MG63 (cell line): ENCODE results near the gene SDK2. TPM values are rescaled to one million over a fixed set of nuclear protein-coding genes. Genes with fewer than 3 reads are reported as not detected.

ENCODE experiments used
- DNase-seq: peaks from one replicate; pipeline ENCODE4 v3.0.0-alpha.2; 2020
- H3K27me3 ChIP-seq: fragments of 250-450 bp; sonication (Bioruptor Pico); 2 replicates; pipeline ENCODE4 v1.5.1; 2020; ENCODE audit warnings: mild to moderate bottlenecking, moderate library complexity
- H3K36me3 ChIP-seq: fragments of 250-450 bp; sonication (Bioruptor Pico); 2 replicates; pipeline ENCODE4 v1.5.1; 2020; ENCODE audit warnings: mild to moderate bottlenecking, moderate library complexity
- H3K4me3 ChIP-seq: fragments of 250-450 bp; sonication (Bioruptor Pico); 2 replicates; pipeline ENCODE4 v1.5.1; 2020; ENCODE audit warnings: mild to moderate bottlenecking, moderate library complexity
- H3K9me3 ChIP-seq: fragments of 250-450 bp; sonication (Bioruptor Pico); 2 replicates; pipeline ENCODE4 v1.5.1; 2020; ENCODE audit warnings: mild to moderate bottlenecking, moderate library complexity
- total RNA-seq: library from RNA; depleted of rRNA; stranded (reverse); fragments of >200 nt; shearing (Covaris generic); gene quantifications from 2 replicates; pipeline ENCODE4 v1.2.3, GENCODE V29; 2014; ENCODE audit warnings: low replicate concordance

Gene SDK2
- total RNA-seq, 1 experiment from 2014 or later = 0.33 TPM

DNA sequence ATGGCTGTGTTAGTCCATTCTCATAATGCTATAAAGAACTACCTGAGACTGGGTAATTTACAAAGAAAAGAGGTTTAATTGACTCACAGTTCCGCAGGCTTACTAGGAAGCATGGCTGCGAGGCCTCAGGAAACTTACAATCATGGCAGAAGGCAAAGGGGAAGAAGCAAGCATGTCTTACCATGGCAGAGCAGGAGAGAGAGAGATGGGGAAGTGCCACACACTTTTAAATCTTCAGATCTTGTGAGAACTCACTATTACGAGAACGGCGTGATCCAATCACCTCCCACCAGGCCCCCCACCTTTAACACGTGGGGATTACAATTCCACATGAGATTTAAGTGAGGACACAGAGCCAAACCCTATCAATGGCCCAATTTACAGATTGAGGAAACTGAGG, 96.5 kb downstream of the SDK2 start:
- no peaks in the 10 kb centered on the region for H3K27me3 ChIP-seq

GRCh38 chr17:73546770-73547536, 97.3 kb downstream of the SDK2 start:
- Histone ChIP-seq H3K9me3 (no peaks in the 10 kb centered on the region), H3K4me3 (no peak overlapping the region), H3K36me3 (no peaks in the 10 kb centered on the region), H3K27me3 (no peaks in the 10 kb centered on the region)
- DNase-seq = peak; percentile 50

More for the DNA sequence above, 96.5 kb downstream of the SDK2 start:
- no peaks in the 10 kb centered on the region for H3K9me3 ChIP-seq
- H3K4me3 ChIP-seq = no peak overlapping the region
- DNase-seq = no peak
- H3K36me3 ChIP-seq = no peaks in the 10 kb centered on the region

GRCh38 chr17:73546114-73546513, 98.1 kb downstream of the SDK2 start:
- no peak overlapping the region for H3K4me3 ChIP-seq
- DNase-seq = no peak
- H3K36me3 ChIP-seq = no peaks in the 10 kb centered on the region
- no peaks in the 10 kb centered on the region for H3K27me3 ChIP-seq
- no peaks in the 10 kb centered on the region for H3K9me3 ChIP-seq

- H3K36me3 ChIP-seq = no peaks in the 10 kb centered on the region
- no peaks in the 10 kb centered on the region for H3K27me3 ChIP-seq
- no peaks in the 10 kb centered on the region for H3K9me3 ChIP-seq
- no peak for DNase-seq
- H3K4me3 ChIP-seq = no peak overlapping the region
Measured at GRCh38 chr17:73545109-73546032, 98.9 kb downstream of the SDK2 start.

DNA sequence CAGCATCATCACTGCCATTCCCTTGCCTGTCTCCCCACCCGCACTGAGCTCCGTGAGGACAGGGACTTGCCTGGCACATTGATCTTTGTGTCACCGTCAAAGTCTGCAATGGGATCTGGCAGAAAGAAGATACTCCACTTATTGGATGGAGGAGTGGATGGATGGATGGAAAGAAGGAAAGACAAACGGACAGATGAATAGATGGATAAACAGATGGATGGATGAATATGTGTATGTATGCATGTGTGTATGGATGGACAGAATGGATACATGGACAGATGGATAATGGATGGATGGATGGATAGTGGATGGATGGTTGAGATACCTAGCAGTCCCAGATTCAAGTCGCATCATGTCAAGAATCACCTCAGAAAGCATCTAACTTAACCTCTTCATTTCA, 99.9 kb downstream of the SDK2 start:
- no peaks in the 10 kb centered on the region for H3K27me3 ChIP-seq
- no peaks in the 10 kb centered on the region for H3K9me3 ChIP-seq
- H3K4me3 ChIP-seq = no peak overlapping the region
- DNase-seq = no peak
- H3K36me3 ChIP-seq = no peaks in the 10 kb centered on the region

DNA sequence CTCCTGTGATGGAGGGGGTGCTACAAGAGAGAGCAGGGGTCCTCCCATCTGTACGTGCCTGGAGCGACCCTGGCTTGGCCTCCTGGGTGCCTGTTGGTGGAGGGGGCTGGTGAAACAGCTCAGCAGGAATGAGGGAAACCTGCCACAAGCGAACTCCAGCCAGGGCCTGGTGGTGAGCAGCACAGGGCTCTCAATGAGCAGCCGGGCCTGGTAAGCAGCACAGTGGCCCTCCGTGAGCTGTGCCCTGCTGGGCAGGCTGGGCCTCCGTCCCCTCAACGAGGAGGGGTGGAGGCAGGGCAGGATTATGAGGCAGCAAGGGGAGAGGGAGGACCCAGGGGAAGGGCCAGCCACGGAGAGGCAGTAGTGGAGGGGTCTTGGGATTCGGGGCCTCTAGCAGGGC, 101.9 kb downstream of the SDK2 start:
- Histone ChIP-seq H3K9me3 (no peaks in the 10 kb centered on the region), H3K4me3 (no peak overlapping the region), H3K27me3 (no peaks in the 10 kb centered on the region), H3K36me3 (no peaks in the 10 kb centered on the region)
- no peak for DNase-seq

DNA sequence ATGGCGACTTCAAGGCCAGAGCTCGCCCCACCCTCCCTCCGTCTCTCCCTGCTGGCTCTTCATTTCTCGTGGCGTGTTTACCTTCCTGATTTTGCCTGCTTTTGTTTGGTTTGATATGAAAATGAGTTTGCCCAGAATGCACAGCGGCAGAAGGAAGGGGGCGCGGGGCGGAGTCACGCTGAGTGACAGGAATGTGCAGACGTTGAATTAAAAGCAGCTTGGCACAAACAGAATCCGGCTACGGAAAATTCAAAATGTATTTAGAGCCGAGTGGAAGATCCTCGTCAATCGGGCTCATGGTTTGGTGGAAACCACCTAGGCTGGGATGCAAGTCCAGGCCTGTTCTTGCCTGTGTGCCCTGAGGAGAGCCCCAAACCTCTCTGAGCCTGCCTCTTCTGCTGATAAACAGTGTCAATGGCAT, 102.7 kb downstream of the SDK2 start:
- Histone ChIP-seq H3K9me3 (no peaks in the 10 kb centered on the region), H3K27me3 (no peaks in the 10 kb centered on the region), H3K36me3 (no peaks in the 10 kb centered on the region), H3K4me3 (no peak overlapping the region)
- DNase-seq = no peak

DNA sequence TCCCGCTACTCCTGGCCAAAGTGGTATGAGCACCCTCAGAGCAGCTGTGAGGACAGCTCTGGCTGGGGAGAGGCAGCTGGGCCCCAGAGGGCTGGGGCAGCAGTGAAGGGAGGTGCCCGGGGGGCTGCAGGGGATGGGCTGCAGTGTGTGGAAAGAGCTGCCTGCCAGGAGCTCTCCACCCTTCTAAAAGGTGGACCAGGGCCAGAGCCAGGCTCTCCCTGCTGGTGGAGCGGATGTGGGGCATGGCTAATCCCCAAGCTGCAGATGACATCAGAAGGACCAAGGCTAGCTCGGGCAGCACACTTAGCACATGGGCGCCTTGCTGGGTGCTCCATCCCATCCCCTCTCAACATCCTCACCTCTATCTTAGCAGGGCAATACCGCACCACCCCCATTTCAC, 103.1 kb downstream of the SDK2 start:
- Histone ChIP-seq H3K27me3 (no peaks in the 10 kb centered on the region), H3K36me3 (no peaks in the 10 kb centered on the region), H3K4me3 (no peak overlapping the region), H3K9me3 (no peaks in the 10 kb centered on the region)
- peak; percentile 30 for DNase-seq

- DNase-seq = no peak
- Histone ChIP-seq H3K4me3 (no peak overlapping the region), H3K9me3 (no peaks in the 10 kb centered on the region), H3K27me3 (no peaks in the 10 kb centered on the region), H3K36me3 (no peaks in the 10 kb centered on the region)
Measured at GRCh38 chr17:73539166-73539565, 105.1 kb downstream of the SDK2 start.

GRCh38 chr17:73538445-73538844, 105.8 kb downstream of the SDK2 start:
- H3K9me3 ChIP-seq = no peaks in the 10 kb centered on the region
- no peak for DNase-seq
- no peak overlapping the region for H3K4me3 ChIP-seq
- no peaks in the 10 kb centered on the region for H3K27me3 ChIP-seq
- no peaks in the 10 kb centered on the region for H3K36me3 ChIP-seq

DNA sequence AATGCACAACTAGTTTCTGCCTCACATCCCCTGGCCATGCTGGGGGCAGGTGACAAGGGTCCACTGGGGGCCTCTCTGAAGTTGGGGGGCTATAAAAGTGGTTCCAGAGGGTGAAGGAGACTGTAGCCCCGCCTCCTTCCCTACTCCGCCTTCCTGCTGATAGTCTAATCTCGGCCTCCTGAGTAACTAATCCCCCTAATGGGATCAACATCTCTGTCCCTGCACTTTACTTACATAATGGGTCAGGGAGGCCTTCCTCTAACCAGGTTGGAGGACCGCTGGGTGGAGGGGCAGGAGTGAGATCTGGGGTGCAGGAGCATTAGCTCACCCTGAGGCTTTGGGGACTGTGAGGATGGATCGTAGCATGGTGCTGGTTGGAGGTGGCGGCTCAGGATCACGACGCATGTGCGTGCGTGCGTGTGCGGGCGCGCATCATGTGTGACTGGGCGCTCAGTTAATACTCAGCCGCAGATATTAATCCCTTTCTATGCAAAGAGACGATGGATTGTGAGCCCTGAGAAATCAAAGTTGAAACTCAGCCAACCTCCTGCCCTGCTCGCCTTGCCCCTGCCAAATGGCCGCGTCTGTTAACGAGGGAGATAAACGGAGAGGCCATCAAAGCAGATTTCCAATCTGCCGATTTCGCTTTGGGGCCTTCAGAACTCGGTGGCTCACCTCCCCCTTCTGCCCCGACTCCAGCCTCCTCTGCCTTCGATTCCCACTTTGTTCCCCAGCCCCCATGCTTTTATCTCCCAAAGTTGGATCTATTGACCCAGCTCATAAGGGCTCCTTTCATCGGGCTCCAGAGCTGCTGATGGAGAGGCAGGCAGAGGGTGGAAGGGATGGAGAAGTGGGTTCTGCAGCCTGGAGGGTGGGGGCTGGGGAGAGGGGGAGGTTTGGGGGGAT, 107.3 kb downstream of the SDK2 start:
- no peak overlapping the region for H3K4me3 ChIP-seq
- no peaks in the 10 kb centered on the region for H3K36me3 ChIP-seq
- H3K27me3 ChIP-seq = no peaks in the 10 kb centered on the region
- no peak for DNase-seq
- no peaks in the 10 kb centered on the region for H3K9me3 ChIP-seq

DNA sequence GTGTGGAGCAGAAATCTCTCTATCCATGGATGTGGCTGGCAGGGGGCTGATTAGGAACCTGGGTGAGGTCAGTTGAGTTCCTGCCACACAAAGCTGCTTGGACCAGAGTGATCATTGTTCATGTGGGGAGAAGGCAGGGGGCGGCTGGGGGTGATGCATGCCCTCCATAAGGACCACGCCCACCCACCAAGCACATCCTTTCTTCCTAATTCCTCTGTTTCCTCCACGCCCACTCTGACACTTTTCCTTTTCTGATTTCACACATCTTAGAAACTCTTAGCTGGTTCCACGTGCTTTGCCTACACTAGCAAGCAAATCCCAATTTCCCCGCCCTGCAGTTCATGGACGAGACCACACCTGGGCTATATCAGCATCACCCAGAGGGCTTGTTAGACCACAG, 108.5 kb downstream of the SDK2 start:
- H3K36me3 ChIP-seq = no peaks in the 10 kb centered on the region
- no peak for DNase-seq
- H3K27me3 ChIP-seq = no peaks in the 10 kb centered on the region
- H3K4me3 ChIP-seq = no peak overlapping the region
- no peaks in the 10 kb centered on the region for H3K9me3 ChIP-seq

DNA sequence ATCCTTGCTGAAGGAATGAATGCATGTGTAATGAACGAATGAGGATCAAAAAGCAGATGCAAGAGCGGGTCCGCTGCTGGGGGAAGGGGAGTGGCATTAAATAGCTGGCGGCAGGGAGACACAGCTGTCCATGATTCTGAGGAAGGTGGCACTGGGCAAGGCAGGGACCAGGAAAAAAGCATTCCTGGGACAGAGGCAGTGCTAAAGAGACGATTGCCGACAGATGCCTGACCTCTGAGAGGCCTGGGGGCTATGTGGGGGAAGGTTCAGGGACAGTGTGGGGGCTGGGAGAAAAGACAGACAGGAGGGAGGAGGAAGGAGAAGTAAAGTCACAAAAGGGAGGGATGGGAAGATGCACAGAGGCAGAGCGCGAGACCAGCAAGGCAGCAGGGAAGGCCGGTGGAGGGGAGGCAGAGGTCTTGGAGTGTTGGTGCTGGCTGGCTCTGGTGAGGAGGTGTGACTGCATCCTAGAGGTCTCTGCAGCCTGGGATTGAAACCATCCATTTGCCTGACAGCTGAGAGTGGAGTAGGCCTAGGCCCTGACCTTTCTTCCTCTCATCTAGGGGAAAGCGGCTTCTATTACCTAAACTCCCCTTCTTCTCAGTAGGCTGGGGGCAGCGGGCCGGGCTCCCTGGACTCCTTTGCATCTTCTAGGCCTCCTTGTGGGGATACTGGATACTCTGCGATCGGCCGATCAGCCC, 109.9 kb downstream of the SDK2 start:
- H3K36me3 ChIP-seq = no peaks in the 10 kb centered on the region
- no peaks in the 10 kb centered on the region for H3K27me3 ChIP-seq
- no peak overlapping the region for H3K4me3 ChIP-seq
- H3K9me3 ChIP-seq = no peaks in the 10 kb centered on the region
- DNase-seq = no peak

DNA sequence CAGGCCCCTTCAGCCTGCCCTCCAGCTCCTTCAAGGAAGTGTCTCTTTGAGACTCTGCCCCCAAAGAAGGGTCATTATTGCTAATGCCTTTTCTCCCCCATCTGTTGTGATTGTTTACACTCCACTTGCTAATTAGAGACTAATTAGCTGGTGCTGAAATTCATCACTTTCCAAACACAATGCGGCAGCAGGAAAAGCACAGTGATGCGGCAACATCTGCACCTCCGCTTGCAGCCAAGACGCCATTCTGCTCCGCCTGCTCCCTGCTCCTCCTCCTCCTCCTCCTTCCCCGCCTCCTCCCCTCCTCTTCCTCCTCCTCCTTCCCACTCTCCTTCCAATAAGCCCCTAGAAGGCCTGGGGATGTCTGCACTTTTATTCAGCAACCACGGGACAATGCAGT, 110.5 kb downstream of the SDK2 start:
- no peaks in the 10 kb centered on the region for H3K36me3 ChIP-seq
- H3K9me3 ChIP-seq = no peaks in the 10 kb centered on the region
- no peak overlapping the region for H3K4me3 ChIP-seq
- no peak for DNase-seq
- no peaks in the 10 kb centered on the region for H3K27me3 ChIP-seq

DNA sequence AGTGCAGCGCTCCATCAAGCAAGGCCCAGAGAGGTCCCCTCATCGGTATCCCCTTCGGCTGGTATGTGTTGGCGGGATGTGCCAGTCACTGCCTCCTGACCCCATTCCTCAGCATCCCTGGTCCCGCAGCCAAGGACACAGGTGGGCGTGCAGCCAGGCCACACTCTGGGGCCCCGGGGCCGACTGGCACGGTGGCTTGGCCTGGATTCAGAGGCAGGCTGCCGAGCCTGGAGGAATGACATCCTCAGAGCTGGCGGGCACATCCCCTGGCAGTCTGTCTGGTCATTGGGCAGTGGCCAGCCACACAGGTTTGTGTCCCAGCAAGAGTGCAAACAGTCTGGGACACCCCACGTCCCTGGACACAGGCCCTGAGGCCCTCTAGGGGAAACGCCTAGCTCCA, 111.1 kb downstream of the SDK2 start:
- DNase-seq = no peak
- Histone ChIP-seq H3K9me3 (no peaks in the 10 kb centered on the region), H3K4me3 (no peak overlapping the region)

DNA sequence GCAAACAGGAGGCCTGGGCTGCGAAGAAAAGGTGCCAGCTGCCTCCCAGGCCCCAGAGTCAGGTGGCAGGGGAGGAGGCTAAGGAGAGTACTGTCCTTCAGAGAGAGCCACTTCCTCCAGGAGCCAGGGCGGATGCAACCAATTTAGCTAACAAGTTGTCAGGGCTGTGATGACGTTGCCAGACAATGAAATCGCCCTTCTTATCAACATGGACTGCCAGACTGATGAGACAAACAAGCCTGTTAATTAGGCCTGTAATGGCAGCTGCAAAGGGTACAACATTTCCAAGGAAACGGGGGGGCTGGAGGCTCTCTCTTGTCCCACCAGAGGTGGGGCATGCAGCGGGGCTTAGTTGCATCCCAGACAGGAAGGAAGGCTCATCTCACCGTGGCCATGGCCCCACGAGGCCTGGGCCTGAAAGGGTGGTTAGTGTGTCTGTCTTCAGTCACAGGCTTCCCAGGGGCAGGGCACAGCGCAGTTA, 111.8 kb downstream of the SDK2 start:
- Histone ChIP-seq H3K36me3 (no peaks in the 10 kb centered on the region), H3K27me3 (no peaks in the 10 kb centered on the region), H3K4me3 (no peak overlapping the region), H3K9me3 (no peaks in the 10 kb centered on the region)
- no peak for DNase-seq

More for the DNA sequence above, 111.1 kb downstream of the SDK2 start:
- H3K27me3 ChIP-seq = no peaks in the 10 kb centered on the region
- H3K36me3 ChIP-seq = no peaks in the 10 kb centered on the region
